Heart right ventricle (tissue), 16 donors: ENCODE measurements around the gene C1QTNF1. TPM values are rescaled to one million over a fixed set of nuclear protein-coding genes. Genes with fewer than 3 reads are reported as not detected.

Source experiments
- ATAC-seq, 8 donors: fragments of 200-7000 bp; cut with Tn5 transposase; one replicate each; pipeline ENCODE4 v1.9.1; 2020; ENCODE audit warnings: mild to moderate bottlenecking in 8 of 8, moderate library complexity in 8 of 8, moderate number of reproducible peaks in 1 of 8
- DNase-seq, 2 donors: peaks; one replicate each; pipeline ENCODE4 v3.0.0-alpha.2; 2020
- H3K27ac ChIP-seq, 10 donors: fragments of 200-600 bp; sonication (generic) in 2 of 10; one replicate each; pipeline versions ENCODE4 v1.5.0 to v1.8.0; 2020 to 2022; ENCODE audit warnings: mild to moderate bottlenecking in 3 of 10
- H3K27me3 ChIP-seq, 7 donors: fragments of 200-600 bp; one replicate each; pipeline ENCODE4 v1.8.0; 2021 to 2022; ENCODE audit warnings: mild to moderate bottlenecking in 2 of 7
- H3K36me3 ChIP-seq, 9 donors: fragments of 200-600 bp; sonication (generic) in 1 of 9; one replicate each; pipeline versions ENCODE4 v1.5.0 to v1.8.0; 2020 to 2022; ENCODE audit warnings: mild to moderate bottlenecking in 2 of 9
- H3K4me1 ChIP-seq, 9 donors: fragments of 200-600 bp; sonication (generic) in 1 of 9; one replicate each; pipeline versions ENCODE4 v1.5.0 to v1.8.0; 2020 to 2022; ENCODE audit warnings: mild to moderate bottlenecking in 4 of 9
- H3K4me3 ChIP-seq, 10 donors: fragments of 200-600 bp; sonication (generic) in 2 of 10; one replicate each; pipeline versions ENCODE4 v1.5.0 to v1.8.0; 2020 to 2022; ENCODE audit warnings: mild to moderate bottlenecking in 7 of 10, moderate library complexity in 2 of 10
- H3K9me3 ChIP-seq, 11 donors: fragments of 200-600 bp in 10 of 11; sonication (generic) in 2 of 11; one replicate each; pipeline versions ENCODE4 v1.5.0 to v1.8.0; 2013 to 2022; ENCODE audit warnings: mild to moderate bottlenecking in 2 of 11, control low read depth in 1 of 11, moderate library complexity in 1 of 11
- CTCF ChIP-seq, 9 donors: fragments of 200-600 bp; sonication (generic) in 2 of 9; IDR thresholded peaks; one replicate each; pipeline versions ENCODE4 v1.5.0 to v1.8.0; 2021 to 2022; ENCODE audit warnings: antibody characterized with exemption in 9 of 9, mild to moderate bottlenecking in 5 of 9, moderate library complexity in 1 of 9
- WGBS, 2 donors: extraction: QIAGEN DNeasy Blood & Tissue Kit; methylation state at CpG; one replicate each; pipeline ENCODE4 v1.1.7; 2013; ENCODE audit warnings: inconsistent platforms in 1 of 2; 5-methylcytosine and 5-hydroxymethylcytosine counted together
- intact Hi-C, 10 donors: fragments of 100-400 bp; cut with DNase I; formaldehyde crosslinking; loops; one replicate each; pipeline versions ENCODE4 v1.11.1 to v1.14.2; 2022
- polyA plus RNA-seq, 2 donors: library from polyadenylated mRNA; stranded (reverse); fragments of 200-250 nt; gene quantifications; one replicate each; pipeline ENCODE4 v1.2.3, GENCODE V29; 2013
- total RNA-seq, 10 donors: library from RNA; stranded (reverse); fragmentation: NEBNext Ultra II Directional in 3 of 10; extraction: Animal tissue kit (Norgen Biotek cat#: 25700) in 3 of 10; gene quantifications; one replicate each; pipeline versions ENCODE4 v1.2.1 to v1.2.4, GENCODE V29; 2021 to 2023
- donor health status: Arrhythmogenic right ventricular cardiomyopathy.
- donor health status: ischemic (EF 13 %, LVEDD 7.1; RV severe dilation, severe dysfunction).
- donor health status: healthy with polysubstance abuse.
- donor health status: DM: no; HTN: yes; CAD: no.
- donor health status: DM: no; HTN: no; CAD: no.
- donor health status: ischemic (EF 25% LVEDD 6.9; RV normal size, moderate dysfunction).
- donor health status: ischemic (EF 25% LVEDD 5.7; RV mildly dilated, moderate dysfunction).
- donor health status: healthy.
- donor health status: DM: yes; HTN: yes; CAD: no.
- donor health status: Ischemic cardiomyopathy.
- donor health status: ischemic (EF 35%, LVEDD 5.7; RV mildly dilated, moderate dysfunction).
- donor health status: nonischemic (EF 11% LVEDD 7.7; RV severe dilation, severe dysfunction).
- donor health status: DM: yes; HTN: yes; CAD: no.
- donor health status: PGD.
- donor health status: ischemic (EF 29% LVEDD 5.4; RV normal size, mild dysfunction).
- donor health status: nonischemic (EF 23%, LVEDD 6.1; RV moderate dilation, normal function).

The C1QTNF1 gene
- total and polyA plus RNA-seq, 12 donors: 29.3 to 685 (median 67.3) TPM

DNA sequence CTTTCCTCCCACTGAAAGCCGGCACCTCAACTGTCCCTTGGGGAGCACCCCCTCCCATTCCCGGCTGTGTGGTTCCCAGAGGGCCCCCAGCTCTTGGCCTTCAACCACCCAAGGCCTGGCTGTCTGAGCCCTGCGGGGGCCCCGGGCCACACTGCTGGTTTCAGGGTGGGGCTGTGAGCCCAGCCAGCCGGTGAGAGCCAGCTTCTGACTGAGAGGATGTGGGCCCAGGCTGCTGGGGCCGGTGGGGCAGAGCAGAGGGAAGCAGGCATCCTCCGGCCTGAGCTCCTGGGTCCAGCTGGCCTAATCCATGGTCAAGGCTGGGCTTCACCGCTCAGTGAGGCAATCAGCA lies 43.4 kb upstream of the C1QTNF1 start:
- TF ChIP-seq CTCF (IDR thresholded peaks at IDR 0.05): no peak
- Histone ChIP-seq H3K9me3 (no peaks in the 10 kb centered on the region), H3K36me3 (peaks cover 0 to 14% (median 0%) of the 10 kb centered on the region in 9 donors), H3K27ac (peak overlapping the region in 8 of 10 donors; percentile 58 to 85 (median 80)), H3K27me3 (no peaks in the 10 kb centered on the region), H3K4me1 (peaks cover 24 to 55% (median 48%) of the 10 kb centered on the region in 9 donors), H3K4me3 (no peak overlapping the region)
- 80 to 82% methylated on average over 8 of the region's 8 CpGs for WGBS, 2 donors
- DNase-seq (no peak), ATAC-seq (peak in 1 of 8 donors; percentile 1)
- intact Hi-C loops: loop anchor here in 1 of 10 donors (10.0 kb wide), 1 partner anchor 414 kb away; no protein-coding TSS in a partner anchor

- 77 to 82% methylated on average over 16 of the region's 16 CpGs for WGBS, 2 donors
- TF ChIP-seq CTCF (IDR thresholded peaks at IDR 0.05): no peak
- Histone ChIP-seq H3K9me3 (no peaks in the 10 kb centered on the region), H3K4me1 (peaks cover 24 to 56% (median 48%) of the 10 kb centered on the region in 9 donors), H3K27me3 (no peaks in the 10 kb centered on the region), H3K36me3 (peaks cover 0 to 10% (median 0%) of the 10 kb centered on the region in 9 donors), H3K4me3 (no peak overlapping the region), H3K27ac (peak overlapping the region in 6 of 10 donors; percentile 76 to 85 (median 80))
- no peak for ATAC-seq
- intact Hi-C loops: loop anchor here in 1 of 10 donors (10.0 kb wide), 1 partner anchor 414 kb away; no protein-coding TSS in a partner anchor
- DNase-seq: no peak
Measured at GRCh38 chr17:78981010-78981888, 42.7 kb upstream of the C1QTNF1 start.

- ATAC-seq (no peak), DNase-seq (no peak)
- no peaks in the 10 kb centered on the region for H3K27me3 ChIP-seq
- no peak overlapping the region for H3K4me3 ChIP-seq
- H3K36me3 ChIP-seq: peaks cover 0 to 14% (median 0%) of the 10 kb centered on the region in 9 donors
- intact Hi-C loops: loop anchor here in 1 of 10 donors (10.0 kb wide), 1 partner anchor 409 kb away; no protein-coding TSS in a partner anchor
- H3K27ac ChIP-seq: peak overlapping the region in 7 of 10 donors; percentile 32 to 93 (median 85)
- no peak for TF ChIP-seq CTCF (IDR thresholded peaks at IDR 0.05)
- WGBS, 2 donors: 94 to 97% methylated on average over 5 of the region's 5 CpGs
- H3K9me3 ChIP-seq: no peaks in the 10 kb centered on the region
- H3K4me1 ChIP-seq: peaks cover under 1 to 42% (median 31%) of the 10 kb centered on the region in 9 donors
Measured at GRCh38 chr17:78985395-78985794, 38.6 kb upstream of the C1QTNF1 start.

GRCh38 chr17:78986048-78986648 lies 37.8 kb upstream of the C1QTNF1 start:
- DNase-seq: peak; percentile 35 to 53
- H3K4me3 ChIP-seq: peak overlapping the region in 9 of 10 donors; percentile 19 to 59 (median 51)
- peaks cover 0 to 40% (median 30%) of the 10 kb centered on the region in 9 donors for H3K4me1 ChIP-seq
- peak; percentile 45 to 86 (median 78) for ATAC-seq
- H3K27me3 ChIP-seq: no peaks in the 10 kb centered on the region
- WGBS, 2 donors: 16 to 21% methylated on average over 6 of the region's 6 CpGs
- intact Hi-C loops: loop anchor here in 1 of 10 donors (10.0 kb wide), 1 partner anchor 409 kb away; no protein-coding TSS in a partner anchor
- no peaks in the 10 kb centered on the region for H3K9me3 ChIP-seq
- H3K27ac ChIP-seq: peak overlapping the region; percentile 39 to 93 (median 82)
- peak in 8 of 9 donors; percentile 29 to 65 (median 52) for TF ChIP-seq CTCF (IDR thresholded peaks at IDR 0.05)
- peaks cover 0 to 22% (median 0%) of the 10 kb centered on the region in 9 donors for H3K36me3 ChIP-seq
